Smooth muscle cell (in vitro differentiated cells): ENCODE results near the gene SSBP2. TPM values are rescaled to one million over a fixed set of nuclear protein-coding genes. Genes with fewer than 3 reads are reported as not detected.

ENCODE experiments used
- DNase-seq: peaks from one replicate; lab custom pipeline; 2025; ENCODE audit not compliant: unreplicated experiment; lab: John Stamatoyannopoulos, UW
- H2AFZ ChIP-seq: fragments of 200-600 bp; sonication (generic); 2 replicates; pipeline ENCODE4 v1.6.0; 2016; ENCODE audit warnings: antibody characterized with exemption, low read depth, mild to moderate bottlenecking
- H3F3A ChIP-seq: fragments of 200-600 bp; sonication (generic); 2 replicates; pipeline ENCODE4 v1.6.0; 2017; ENCODE audit warnings: antibody characterized with exemption, low read depth
- H3K27ac ChIP-seq: fragments of 200-600 bp; sonication (generic); 2 replicates; pipeline ENCODE4 v1.5.1; 2016; ENCODE audit warnings: low read depth, mild to moderate bottlenecking
- H3K27me3 ChIP-seq: fragments of 200-600 bp; sonication (generic); 2 replicates; pipeline ENCODE4 v1.6.1; 2016; ENCODE audit warnings: low read depth, mild to moderate bottlenecking
- H3K36me3 ChIP-seq: fragments of 200-600 bp; sonication (generic); 2 replicates; pipeline ENCODE4 v1.5.1; 2016; ENCODE audit warnings: low read depth
- H3K4me1 ChIP-seq: fragments of 200-600 bp; sonication (generic); 2 replicates; pipeline ENCODE4 v1.5.1; 2016; ENCODE audit warnings: low read depth
- H3K4me2 ChIP-seq: fragments of 200-600 bp; sonication (generic); 2 replicates; pipeline ENCODE4 v1.6.0; 2016; ENCODE audit warnings: mild to moderate bottlenecking
- H3K4me3 ChIP-seq: fragments of 200-600 bp; sonication (generic); 2 replicates; pipeline ENCODE4 v1.5.1; 2016; ENCODE audit warnings: mild to moderate bottlenecking
- H3K79me2 ChIP-seq: fragments of 200-600 bp; sonication (generic); 2 replicates; pipeline ENCODE4 v1.6.0; 2016; ENCODE audit warnings: low read depth, mild to moderate bottlenecking
- H3K9ac ChIP-seq: fragments of 200-600 bp; sonication (generic); 2 replicates; pipeline ENCODE4 v1.6.0; 2016; ENCODE audit warnings: low read depth
- H3K9me3 ChIP-seq: fragments of 200-600 bp; sonication (generic); replicated peaks from 2 replicates; pipeline ENCODE4 v1.5.1; 2016; ENCODE audit warnings: low read depth
- H4K20me1 ChIP-seq: fragments of 200-600 bp; sonication (generic); 2 replicates; pipeline ENCODE4 v1.6.0; 2016; ENCODE audit warnings: low read depth
- CTCF ChIP-seq: fragments of 200-600 bp; sonication (generic); IDR thresholded peaks from 2 replicates; pipeline ENCODE4 v1.5.1; 2017; ENCODE audit warnings: borderline replicate concordance, mild to moderate bottlenecking, antibody characterized with exemption; ENCODE audit not compliant: insufficient read depth, poor library complexity, severe bottlenecking
- WGBS: methylation state at CpG from one replicate; pipeline ENCODE4 v1.1.7; 2016; ENCODE audit warnings: low lambda C conversion rate; 5-methylcytosine and 5-hydroxymethylcytosine counted together
- polyA plus RNA-seq: library from polyadenylated mRNA; unstranded; fragments of >200 nt; fragmentation: Nextera tagmentation; extraction: Ambion mirVana; gene quantifications from 2 replicates; pipeline ENCODE4 v1.2.1, GENCODE V29; 2016
- total RNA-seq: library from RNA; depleted of rRNA; stranded (reverse); fragments of >200 nt; gene quantifications from 2 replicates; pipeline ENCODE4 v1.2.3, GENCODE V29; 2014

The SSBP2 gene
- total and polyA plus RNA-seq, 2 experiments from 2014 or later: 44.0 to 48.0 TPM

- WGBS: 96% methylated on average over 1 of the region's 1 CpG
- Histone ChIP-seq H3K27ac (no peak overlapping the region), H3K36me3 (no peaks in the 10 kb centered on the region), H3K4me1 (peaks cover 8% of the 10 kb centered on the region), H3K4me3 (no peak overlapping the region), H3K9ac (no peak overlapping the region), H3K79me2 (no peaks in the 10 kb centered on the region), H3K4me2 (no peak overlapping the region), H3K9me3 (no peaks in the 10 kb centered on the region), H3F3A (no peaks in the 10 kb centered on the region), H3K27me3 (no peaks in the 10 kb centered on the region), H2AFZ (no peak overlapping the region), H4K20me1 (no peaks in the 10 kb centered on the region)
- no peak for DNase-seq
- TF ChIP-seq CTCF: no peak
These were observed 175.0 kb downstream of the SSBP2 start for GRCh38 chr5:81575924-81576323.

- Histone ChIP-seq H3K9me3 (no peaks in the 10 kb centered on the region), H4K20me1 (no peaks in the 10 kb centered on the region), H3K9ac (no peak overlapping the region), H3K4me1 (no peaks in the 10 kb centered on the region), H3F3A (no peaks in the 10 kb centered on the region), H3K79me2 (no peaks in the 10 kb centered on the region), H2AFZ (no peak overlapping the region), H3K27me3 (no peaks in the 10 kb centered on the region), H3K27ac (no peak overlapping the region), H3K4me3 (no peak overlapping the region), H3K4me2 (no peak overlapping the region), H3K36me3 (no peaks in the 10 kb centered on the region)
- DNase-seq: no peak
- no peak for TF ChIP-seq CTCF
These were observed 178.7 kb downstream of the SSBP2 start for GRCh38 chr5:81572201-81572600.

GRCh38 chr5:81558188-81558587 is 192.7 kb downstream of the SSBP2 start:
- 78% methylated on average over 1 of the region's 1 CpG for WGBS
- Histone ChIP-seq H3K4me1 (peaks cover 2% of the 10 kb centered on the region), H3K27me3 (no peaks in the 10 kb centered on the region), H3K36me3 (no peaks in the 10 kb centered on the region), H3K4me3 (no peak overlapping the region), H3K9me3 (no peaks in the 10 kb centered on the region), H3K79me2 (peaks cover 5% of the 10 kb centered on the region), H4K20me1 (no peaks in the 10 kb centered on the region), H3K9ac (no peak overlapping the region), H2AFZ (no peak overlapping the region), H3K27ac (no peak overlapping the region), H3F3A (no peaks in the 10 kb centered on the region), H3K4me2 (no peak overlapping the region)
- DNase-seq: no peak
- TF ChIP-seq CTCF: no peak

- Histone ChIP-seq H3K27me3 (no peaks in the 10 kb centered on the region), H3K79me2 (no peaks in the 10 kb centered on the region), H3K9ac (no peak overlapping the region), H3K4me3 (no peak overlapping the region), H3K4me1 (peaks cover 3% of the 10 kb centered on the region), H3K27ac (no peak overlapping the region), H3K9me3 (no peaks in the 10 kb centered on the region), H3F3A (no peaks in the 10 kb centered on the region), H4K20me1 (no peaks in the 10 kb centered on the region), H3K4me2 (no peak overlapping the region), H3K36me3 (no peaks in the 10 kb centered on the region), H2AFZ (no peak overlapping the region)
- TF ChIP-seq CTCF: no peak
- DNase-seq: no peak
These were observed 194.1 kb downstream of the SSBP2 start for GRCh38 chr5:81556809-81557208.
